ENCODE data around the gene COQ9.

DNA sequence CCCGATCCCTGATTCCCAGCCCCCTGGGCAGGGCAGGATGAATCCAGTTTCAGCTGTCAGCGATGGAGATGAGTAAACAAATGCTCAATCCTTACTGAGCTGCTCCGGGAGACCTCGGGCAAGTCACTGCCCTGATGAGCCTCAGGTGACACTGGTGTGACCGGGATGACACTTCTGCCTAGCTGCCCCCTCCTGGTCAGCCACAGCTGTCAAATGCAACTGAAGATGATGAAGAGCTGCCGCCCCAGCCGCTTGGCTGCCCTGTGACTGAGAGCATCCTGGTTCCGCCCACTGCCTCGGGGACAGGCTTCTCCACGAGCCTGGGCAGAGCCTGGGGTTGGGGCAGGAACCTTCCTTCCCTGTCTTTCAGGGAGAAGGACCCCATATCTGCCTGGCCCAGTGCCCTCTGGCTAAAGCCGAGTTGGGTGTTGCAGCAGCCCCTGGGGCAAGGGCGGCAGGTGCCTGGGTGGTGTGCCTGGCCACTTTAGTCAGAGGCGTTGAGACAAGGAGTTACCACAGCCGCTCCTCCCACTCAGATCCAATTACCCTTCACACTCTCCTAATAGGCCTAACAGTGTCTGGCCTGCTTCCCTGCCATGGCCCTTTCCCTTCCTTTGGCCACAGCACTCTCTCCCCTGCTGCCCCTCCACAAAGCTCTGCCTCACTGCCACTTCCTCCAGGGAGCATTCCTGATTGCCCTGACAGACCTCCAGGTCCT, 37.2 kb upstream of the COQ9 start:
- TF ChIP-seq POLR2A (IDR thresholded peaks at IDR 0.05; ENCODE audit: extremely low read depth, insufficient read length) (no peak), MYC (IDR thresholded peaks at IDR 0.05; ENCODE audit: low read depth, low read length) (no peak)
- TF ChIP-seq, protein P1, sequence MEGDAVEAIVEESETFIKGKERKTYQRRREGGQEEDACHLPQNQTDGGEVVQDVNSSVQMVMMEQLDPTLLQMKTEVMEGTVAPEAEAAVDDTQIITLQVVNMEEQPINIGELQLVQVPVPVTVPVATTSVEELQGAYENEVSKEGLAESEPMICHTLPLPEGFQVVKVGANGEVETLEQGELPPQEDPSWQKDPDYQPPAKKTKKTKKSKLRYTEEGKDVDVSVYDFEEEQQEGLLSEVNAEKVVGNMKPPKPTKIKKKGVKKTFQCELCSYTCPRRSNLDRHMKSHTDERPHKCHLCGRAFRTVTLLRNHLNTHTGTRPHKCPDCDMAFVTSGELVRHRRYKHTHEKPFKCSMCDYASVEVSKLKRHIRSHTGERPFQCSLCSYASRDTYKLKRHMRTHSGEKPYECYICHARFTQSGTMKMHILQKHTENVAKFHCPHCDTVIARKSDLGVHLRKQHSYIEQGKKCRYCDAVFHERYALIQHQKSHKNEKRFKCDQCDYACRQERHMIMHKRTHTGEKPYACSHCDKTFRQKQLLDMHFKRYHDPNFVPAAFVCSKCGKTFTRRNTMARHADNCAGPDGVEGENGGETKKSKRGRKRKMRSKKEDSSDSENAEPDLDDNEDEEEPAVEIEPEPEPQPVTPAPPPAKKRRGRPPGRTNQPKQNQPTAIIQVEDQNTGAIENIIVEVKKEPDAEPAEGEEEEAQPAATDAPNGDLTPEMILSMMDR (IDR thresholded peaks at IDR 0.05; ENCODE audit: low read depth, low read length): no peak
- TF ChIP-seq, protein P2, sequence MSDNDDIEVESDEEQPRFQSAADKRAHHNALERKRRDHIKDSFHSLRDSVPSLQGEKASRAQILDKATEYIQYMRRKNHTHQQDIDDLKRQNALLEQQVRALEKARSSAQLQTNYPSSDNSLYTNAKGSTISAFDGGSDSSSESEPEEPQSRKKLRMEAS (IDR thresholded peaks at IDR 0.05; ENCODE audit: low read depth, low read length): no peak
